Fibroblast of lung (primary cell): ENCODE results near the gene CLEC4E. TPM values are rescaled to one million over a fixed set of nuclear protein-coding genes. Genes with fewer than 3 reads are reported as not detected.

Experiments used
- DNase-seq, 2 donors: peaks; one replicate each; pipeline versions ENCODE4 v3.0.0 to v3.0.0-alpha.2; 2010; ENCODE audit warnings: low read depth in 2 of 2
- H2AFZ ChIP-seq: 2 replicates; pipeline ENCODE4 v1.5.1; 2012; ENCODE audit warnings: low read length, control low read depth, inconsistent platforms
- H3K27ac ChIP-seq: 2 replicates; pipeline ENCODE4 v1.5.1; 2011; ENCODE audit warnings: low read length, control low read depth; ENCODE audit not compliant: insufficient read depth
- H3K27me3 ChIP-seq: 2 replicates; pipeline ENCODE4 v1.5.1; 2011; ENCODE audit warnings: mild to moderate bottlenecking, low read length; ENCODE audit not compliant: control insufficient read depth, insufficient read depth
- H3K36me3 ChIP-seq: 2 replicates; pipeline ENCODE4 v1.5.1; 2011; ENCODE audit warnings: low read length; ENCODE audit not compliant: control insufficient read depth, insufficient read depth
- H3K4me1 ChIP-seq: 2 replicates; pipeline ENCODE4 v1.5.1; 2011; ENCODE audit warnings: low read length; ENCODE audit not compliant: control insufficient read depth, insufficient read depth; ENCODE audit errors: extremely low read depth
- H3K4me2 ChIP-seq: 2 replicates; pipeline ENCODE4 v1.5.1; 2011; ENCODE audit warnings: low read length, control low read depth; ENCODE audit not compliant: insufficient read depth; ENCODE audit errors: extremely low read depth
- H3K4me3 ChIP-seq, 4 experiments: fragments of 200-600 bp in 1 of 4; sonication (generic) in 1 of 4; replicated peaks in 1 of 4; 2 replicates each; pipeline ENCODE4 v1.5.1; 2011 to 2016; ENCODE audit warnings: low read length in 4 of 4, low read depth in 3 of 4, mild to moderate bottlenecking in 3 of 4, control low read depth in 2 of 4, inconsistent platforms in 1 of 4, mixed read lengths in 1 of 4; ENCODE audit not compliant: insufficient read depth in 1 of 4; ENCODE audit errors: control extremely low read depth in 1 of 4
- H3K79me2 ChIP-seq: 2 replicates; pipeline ENCODE4 v1.5.1; 2012; ENCODE audit warnings: mild to moderate bottlenecking, low read length, inconsistent platforms; ENCODE audit not compliant: control insufficient read depth, insufficient read depth
- H3K9ac ChIP-seq: 2 replicates; pipeline ENCODE4 v1.5.1; 2011; ENCODE audit warnings: mild to moderate bottlenecking, low read length, control low read depth; ENCODE audit not compliant: insufficient read depth
- H3K9me3 ChIP-seq: 2 replicates; pipeline ENCODE4 v1.5.1; 2012; ENCODE audit warnings: low read depth, low read length; ENCODE audit not compliant: control insufficient read depth, insufficient read depth
- H4K20me1 ChIP-seq: 2 replicates; pipeline ENCODE4 v1.5.1; 2011; ENCODE audit warnings: low read length; ENCODE audit not compliant: control insufficient read depth, insufficient read depth; ENCODE audit errors: extremely low read depth
- EZH2 ChIP-seq: IDR thresholded peaks from 2 replicates; pipeline ENCODE4 v1.5.1; 2012; ENCODE audit warnings: low read length, control low read depth, mild to moderate bottlenecking; ENCODE audit errors: missing control alignments
- polyA plus RNA-seq, 2 donors: library from polyadenylated mRNA; depleted of rRNA in 1 of 2; stranded (reverse) in 1 of 2; unstranded in 1 of 2; fragments of >200 nt; gene quantifications; 2 replicates each; pipeline ENCODE4 v1.2.1, GENCODE V29; 2011 to 2012; ENCODE audit warnings: missing spikeins in 1 of 2
- total RNA-seq: library from RNA; depleted of rRNA; stranded (reverse); fragments of >200 nt; gene quantifications from 2 replicates; pipeline ENCODE4 v1.2.1, GENCODE V29; 2014
- TF ChIP-seq, protein P1 (sequence below), 2 donors: IDR thresholded peaks in 1 of 2; conservative IDR thresholded peaks in 1 of 2; 1 replicate in 1 of 2; 2 replicates in 1 of 2; pipeline ENCODE4 v1.5.1; 2011 to 2012; ENCODE audit warnings: low read length in 2 of 2, control low read depth in 1 of 2, inconsistent platforms in 1 of 2, low read depth in 1 of 2, mild to moderate bottlenecking in 1 of 2

CLEC4E gene
- total and polyA plus RNA-seq, 2 donors (not counting 1 experiment from before 2014, with no cell fraction given) = not detected

DNA sequence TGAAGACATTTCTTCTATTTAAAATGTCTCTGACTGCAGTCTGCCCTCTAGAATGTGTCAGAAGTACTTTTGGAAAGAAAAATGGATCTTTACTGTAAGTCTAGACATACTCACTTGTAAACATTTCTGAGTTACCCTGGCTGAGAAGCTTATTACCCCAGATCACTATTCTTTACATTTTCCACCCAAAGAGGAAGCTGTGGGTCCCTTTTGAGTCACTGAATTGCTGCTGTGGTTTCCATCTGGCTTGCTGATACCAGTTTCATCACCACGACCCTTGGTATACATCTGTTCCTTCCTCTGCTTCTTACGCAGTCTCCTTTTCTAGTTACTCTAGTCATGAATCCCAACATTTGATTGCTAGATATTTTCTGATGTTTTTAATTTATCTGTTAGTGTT, 47.6 kb downstream of the CLEC4E start:
- no peak overlapping the region for H2AFZ ChIP-seq
- H3K4me1 ChIP-seq = no peaks in the 10 kb centered on the region
- H3K79me2 ChIP-seq = no peaks in the 10 kb centered on the region
- H3K9ac ChIP-seq = no peak overlapping the region
- no peak overlapping the region for H3K27ac ChIP-seq
- no peaks in the 10 kb centered on the region for H3K9me3 ChIP-seq
- no peak for DNase-seq
- TF ChIP-seq, protein P1, sequence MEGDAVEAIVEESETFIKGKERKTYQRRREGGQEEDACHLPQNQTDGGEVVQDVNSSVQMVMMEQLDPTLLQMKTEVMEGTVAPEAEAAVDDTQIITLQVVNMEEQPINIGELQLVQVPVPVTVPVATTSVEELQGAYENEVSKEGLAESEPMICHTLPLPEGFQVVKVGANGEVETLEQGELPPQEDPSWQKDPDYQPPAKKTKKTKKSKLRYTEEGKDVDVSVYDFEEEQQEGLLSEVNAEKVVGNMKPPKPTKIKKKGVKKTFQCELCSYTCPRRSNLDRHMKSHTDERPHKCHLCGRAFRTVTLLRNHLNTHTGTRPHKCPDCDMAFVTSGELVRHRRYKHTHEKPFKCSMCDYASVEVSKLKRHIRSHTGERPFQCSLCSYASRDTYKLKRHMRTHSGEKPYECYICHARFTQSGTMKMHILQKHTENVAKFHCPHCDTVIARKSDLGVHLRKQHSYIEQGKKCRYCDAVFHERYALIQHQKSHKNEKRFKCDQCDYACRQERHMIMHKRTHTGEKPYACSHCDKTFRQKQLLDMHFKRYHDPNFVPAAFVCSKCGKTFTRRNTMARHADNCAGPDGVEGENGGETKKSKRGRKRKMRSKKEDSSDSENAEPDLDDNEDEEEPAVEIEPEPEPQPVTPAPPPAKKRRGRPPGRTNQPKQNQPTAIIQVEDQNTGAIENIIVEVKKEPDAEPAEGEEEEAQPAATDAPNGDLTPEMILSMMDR (conservative IDR thresholded peaks at IDR 0.05 in 1 of 2, IDR thresholded peaks at IDR 0.05 in 1 of 2; ENCODE audit: low read depth in 1 of 2, low read length in 2 of 2) = no peak
- TF ChIP-seq EZH2 = no peak
- H3K36me3 ChIP-seq = no peaks in the 10 kb centered on the region
- H4K20me1 ChIP-seq = no peaks in the 10 kb centered on the region
- H3K4me3 ChIP-seq = no peak overlapping the region
- H3K4me2 ChIP-seq = no peak overlapping the region
- H3K27me3 ChIP-seq = no peaks in the 10 kb centered on the region

GRCh38 chr12:8491646-8492530, 48.8 kb downstream of the CLEC4E start:
- H3K4me3 ChIP-seq = no peak overlapping the region
- no peak overlapping the region for H2AFZ ChIP-seq
- no peaks in the 10 kb centered on the region for H3K36me3 ChIP-seq
- TF ChIP-seq, protein P1 (conservative IDR thresholded peaks at IDR 0.05 in 1 of 2, IDR thresholded peaks at IDR 0.05 in 1 of 2; ENCODE audit: low read depth in 1 of 2, low read length in 2 of 2) = no peak
- no peak for TF ChIP-seq EZH2
- no peaks in the 10 kb centered on the region for H3K9me3 ChIP-seq
- no peak for DNase-seq
- H3K27me3 ChIP-seq = no peaks in the 10 kb centered on the region
- H4K20me1 ChIP-seq = no peaks in the 10 kb centered on the region
- no peaks in the 10 kb centered on the region for H3K4me1 ChIP-seq
- H3K4me2 ChIP-seq = no peak overlapping the region
- H3K9ac ChIP-seq = no peak overlapping the region
- H3K79me2 ChIP-seq = no peaks in the 10 kb centered on the region
- no peak overlapping the region for H3K27ac ChIP-seq

Other genes starting within 250 kb of the CLEC4E start
- not detected in 2 replicates for gene CLEC6A, start 84.9 kb downstream of the CLEC4E start, total RNA-seq
- not detected in 2 replicates for gene CLEC6A, start 84.9 kb downstream of the CLEC4E start, polyA plus RNA-seq
- gene CLEC4D, start 27.4 kb downstream of the CLEC4E start, total RNA-seq = not detected in 2 replicates
- gene CLEC4D, start 27.4 kb downstream of the CLEC4E start, polyA plus RNA-seq = not detected in 2 replicates
- gene AICDA, start 72.0 kb upstream of the CLEC4E start, total RNA-seq = not detected in 2 replicates
- not detected in 2 replicates for gene AICDA, start 72.0 kb upstream of the CLEC4E start, polyA plus RNA-seq
- gene MFAP5, start 121.9 kb upstream of the CLEC4E start, total RNA-seq = 1.3 and 9.0 TPM in 2 replicates
- gene MFAP5, start 121.9 kb upstream of the CLEC4E start, polyA plus RNA-seq = 2.0 and 18.6 TPM in 2 replicates
- gene RIMKLB, start 157.1 kb upstream of the CLEC4E start, total RNA-seq = 13.0 and 13.4 TPM in 2 replicates
- gene RIMKLB, start 157.1 kb upstream of the CLEC4E start, polyA plus RNA-seq = 13.0 and 22.3 TPM in 2 replicates